Endothelial cell of umbilical vein (primary cell): ENCODE results near the gene ATAD1. TPM values are rescaled to one million over a fixed set of nuclear protein-coding genes. Genes with fewer than 3 reads are reported as not detected.
"Not testable (repeated sequence)": the region's sequence is repeated elsewhere in the genome, so short reads cannot be mapped to it uniquely, and the experiment has no call there.

Source experiments
- BruUV-seq: library from RNA; stranded (reverse); fragments of 400-500 nt; replicated peaks from 2 replicates; lab custom pipeline; 2021; lab: Mats Ljungman, UMichigan
- CTCF ChIA-PET: fragments of 300-600, 350-600 bp; sonication (Branson Sonifier 250); formaldehyde crosslinking; loops from one replicate; lab custom pipeline; 2021; ENCODE audit warnings: antibody characterized with exemption, inconsistent platforms; lab: Charles Lee
- POLR2A ChIA-PET: fragments of 300-600, 350-600 bp; sonication (Branson Sonifier 250); formaldehyde crosslinking; loops from one replicate; lab custom pipeline; 2021; ENCODE audit warnings: antibody characterized with exemption, inconsistent platforms; lab: Charles Lee
- DNase-seq: peaks from one replicate; pipeline ENCODE4 v3.0.0-alpha.2; 2011; ENCODE audit warnings: low read depth, low spot score
- FAIRE-seq: peaks from 2 replicates; lab custom pipeline; 2011; peaks lifted over from hg19 to GRCh38; lab: Jason Lieb, UNC
- H2AFZ ChIP-seq: 2 replicates; pipeline ENCODE4 v1.6.0; 2012; ENCODE audit warnings: low read depth, low read length, control low read depth, inconsistent platforms
- H3K27ac ChIP-seq: 2 replicates; pipeline ENCODE4 v1.5.1; 2011; ENCODE audit warnings: low read depth, mild to moderate bottlenecking, control low read depth, low read length, moderate library complexity; ENCODE audit not compliant: insufficient read depth
- H3K27me3 ChIP-seq, 2 experiments: 2 replicates each; pipeline versions ENCODE4 v1.6.0 to v1.6.1; 2011; ENCODE audit warnings: low read length in 2 of 2, mixed read lengths in 1 of 2; ENCODE audit not compliant: control insufficient read depth in 2 of 2, insufficient read depth in 2 of 2
- H3K36me3 ChIP-seq, 2 experiments: 2 replicates in 1 of 2; 3 replicates in 1 of 2; pipeline ENCODE4 v1.5.1; 2011; ENCODE audit warnings: low read length in 2 of 2, mild to moderate bottlenecking in 1 of 2, moderate library complexity in 1 of 2; ENCODE audit not compliant: control insufficient read depth in 2 of 2, insufficient read depth in 2 of 2; ENCODE audit errors: extremely low read depth in 1 of 2
- H3K4me1 ChIP-seq: 3 replicates; pipeline ENCODE4 v1.5.1; 2011; ENCODE audit warnings: mild to moderate bottlenecking, low read length; ENCODE audit not compliant: control insufficient read depth, insufficient read depth; ENCODE audit errors: extremely low read depth
- H3K4me2 ChIP-seq: 2 replicates; pipeline ENCODE4 v1.6.1; 2011; ENCODE audit warnings: low read length, control low read depth, mixed read lengths; ENCODE audit not compliant: insufficient read depth
- H3K4me3 ChIP-seq, 3 experiments: fragments of 200-600 bp in 1 of 3; sonication (generic), shearing (Covaris generic) in 1 of 3; replicated peaks in 1 of 3; 2 replicates each; pipeline ENCODE4 v1.5.1; 2011 to 2016; ENCODE audit warnings: control low read depth in 3 of 3, low read length in 3 of 3, mild to moderate bottlenecking in 2 of 3, inconsistent platforms in 1 of 3, low read depth in 1 of 3, moderate library complexity in 1 of 3; ENCODE audit not compliant: insufficient read depth in 1 of 3
- H3K79me2 ChIP-seq: 2 replicates; pipeline ENCODE4 v1.6.0; 2012; ENCODE audit warnings: low read length, inconsistent platforms; ENCODE audit not compliant: control insufficient read depth, insufficient read depth
- H3K9ac ChIP-seq: replicated peaks from 2 replicates; pipeline ENCODE3; 2011; ENCODE audit warnings: low read length, control low read depth; ENCODE audit not compliant: insufficient read depth; ENCODE audit errors: extremely low read depth
- H3K9me1 ChIP-seq: replicated peaks from 3 replicates; pipeline ENCODE4 v1.6.0; 2011; ENCODE audit warnings: mild to moderate bottlenecking, low read length; ENCODE audit not compliant: control insufficient read depth, insufficient read depth; ENCODE audit errors: extremely low read depth
- H3K9me3 ChIP-seq: replicated peaks from 2 replicates; pipeline ENCODE4 v1.5.1; 2012; ENCODE audit warnings: low read length, inconsistent platforms; ENCODE audit not compliant: control insufficient read depth, insufficient read depth
- H4K20me1 ChIP-seq: replicated peaks from 2 replicates; pipeline ENCODE3; 2011; ENCODE audit warnings: mild to moderate bottlenecking, low read length; ENCODE audit not compliant: control insufficient read depth, insufficient read depth; ENCODE audit errors: extremely low read depth
- CTCF ChIP-seq, 2 donors: IDR thresholded peaks; 1 replicate in 1 of 2; 2 replicates in 1 of 2; pipeline ENCODE4 v1.5.1; 2011; ENCODE audit warnings: low read length in 2 of 2, mild to moderate bottlenecking in 2 of 2, moderate library complexity in 2 of 2, control low read depth in 1 of 2, inconsistent platforms in 1 of 2, low read depth in 1 of 2; ENCODE audit not compliant: insufficient read depth in 1 of 2; ENCODE audit errors: extremely low read depth in 1 of 2
- FOS ChIP-seq: IDR thresholded peaks from 2 replicates; pipeline ENCODE4 v1.6.1; 2011; ENCODE audit warnings: mild to moderate bottlenecking, low read length, moderate library complexity, borderline replicate concordance; ENCODE audit not compliant: insufficient read depth
- GATA2 ChIP-seq: IDR thresholded peaks from 2 replicates; pipeline ENCODE4 v1.7.0; 2011; ENCODE audit warnings: low read depth, mild to moderate bottlenecking, moderate library complexity, mixed read lengths, low read length; ENCODE audit not compliant: insufficient read length, insufficient read depth
- MYC ChIP-seq: IDR thresholded peaks from one replicate; pipeline ENCODE4 v1.6.1; 2011; ENCODE audit warnings: mild to moderate bottlenecking, low read depth, low read length
- POLR2AphosphoS5 ChIP-seq: IDR thresholded peaks from 2 replicates; pipeline ENCODE4 v1.6.1; 2012; ENCODE audit warnings: low read depth, mild to moderate bottlenecking, control low read depth, low read length, moderate library complexity; ENCODE audit not compliant: insufficient read depth
- dilution Hi-C: fragments of 300-500 bp; cut with MboI; formaldehyde crosslinking; loops from one replicate; pipeline ENCODE4 v1.15.0; 2019; ENCODE audit warnings: low sequenced_read_pairs; ENCODE audit not compliant: extremely low pct_ligation_motif_present
- intact Hi-C: fragments of 100-400 bp; cut with micrococcal nuclease; formaldehyde crosslinking; loops from one replicate; pipeline ENCODE4 v1.10.0; 2022
- polyA plus RNA-seq, 4 experiments: library from polyadenylated mRNA; depleted of rRNA in 3 of 4; stranded (reverse) in 3 of 4; unstranded in 1 of 4; fragments of >200 nt; gene quantifications; 2 replicates each; pipeline versions ENCODE4 v1.2.1 to v1.2.3, GENCODE V29; 2011 to 2012; ENCODE audit warnings: missing spikeins in 1 of 4
- total RNA-seq: library from RNA; stranded (reverse); gene quantifications from 2 replicates; pipeline ENCODE4 v1.2.3, GENCODE V29; 2021

ATAD1 gene
- total and polyA plus RNA-seq, 2 donors (not counting 3 experiments of a cell fraction or from before 2014, with no cell fraction given) = 5.2 to 25.8 TPM

DNA sequence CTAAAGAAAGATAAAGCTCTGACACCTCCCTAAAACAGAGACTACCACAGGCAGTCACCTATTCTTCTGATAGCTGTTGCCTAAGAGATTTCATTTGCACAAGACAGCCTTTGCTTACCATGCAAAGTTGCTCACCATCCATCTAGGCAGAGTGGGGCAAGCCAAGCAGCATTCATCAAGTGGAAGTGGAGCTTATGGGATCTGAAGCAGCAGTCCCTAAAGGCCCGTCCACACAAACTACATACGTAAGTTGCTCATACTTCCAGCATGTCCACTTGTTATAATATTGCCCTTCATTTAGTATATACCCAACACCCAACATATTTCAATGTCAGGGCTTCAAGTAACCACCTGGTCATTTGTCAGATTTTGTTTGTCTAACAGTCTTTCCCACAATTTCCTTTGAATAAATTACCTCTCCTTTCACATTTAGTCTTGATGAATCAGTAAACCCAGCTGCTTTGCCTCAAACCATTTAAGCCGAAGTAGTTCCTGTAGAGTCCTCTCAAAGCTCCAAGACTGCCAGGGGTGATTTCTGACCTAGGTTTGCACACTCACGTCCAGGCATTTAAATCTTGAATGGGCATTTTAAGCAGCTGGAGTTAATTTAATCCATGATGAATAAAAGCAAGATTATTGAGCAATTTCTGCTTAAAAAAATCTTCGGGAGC lies 67.9 kb downstream of the ATAD1 start:
- Histone ChIP-seq H3K27ac (no peak overlapping the region), H3K4me1 (peaks cover 7% of the 10 kb centered on the region), H3K36me3 (peaks cover under 1 to 2% of the 10 kb centered on the region in 2 experiments), H3K9me3 (no peaks in the 10 kb centered on the region), H2AFZ (no peak overlapping the region), H3K4me2 (no peak overlapping the region), H3K4me3 (no peak overlapping the region), H3K9ac (no peak overlapping the region), H3K9me1 (no peaks in the 10 kb centered on the region), H4K20me1 (no peaks in the 10 kb centered on the region), H3K27me3 (no peaks in the 10 kb centered on the region), H3K79me2 (no peaks in the 10 kb centered on the region)
- intact Hi-C loops = no loop called here
- DNase-seq (no peak), FAIRE-seq (no peak)
- ChIA-PET POLR2A (no interaction called here), CTCF (interaction anchor here (1.0 to 2.7 kb wide), 6 partner anchors 10 to 217 kb away, joined by 3 to 9 read pairs (median 4); no protein-coding TSS in a partner anchor)
- TF ChIP-seq FOS = no peak
- TF ChIP-seq GATA2 = no peak
- TF ChIP-seq CTCF (IDR thresholded peaks at IDR 0.05; ENCODE audit: extremely low read depth in 1 of 2, insufficient read depth in 1 of 2, low read depth in 1 of 2, low read length in 2 of 2) = no peak
- no peak for TF ChIP-seq MYC
- no peak for TF ChIP-seq POLR2AphosphoS5
- dilution Hi-C loops = no loop called here
- BruUV-seq = no TSS peak

DNA sequence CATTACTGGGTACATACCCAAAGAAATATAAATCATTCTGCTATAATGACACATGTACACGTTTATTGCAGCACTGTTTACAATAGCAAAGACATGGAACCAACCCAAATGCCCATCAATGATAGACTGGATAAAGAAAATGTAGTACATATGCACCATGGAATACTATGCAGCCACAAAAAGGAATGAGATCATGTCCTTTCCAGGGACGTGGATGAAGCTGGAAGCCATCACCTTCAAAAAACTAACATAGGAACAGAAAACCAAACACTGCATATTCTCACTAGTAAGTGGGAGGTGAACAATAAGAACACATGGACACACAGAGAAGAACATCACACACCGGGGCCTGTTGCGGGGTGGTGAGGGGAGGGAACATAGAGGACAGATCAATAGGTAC lies 69.8 kb downstream of the ATAD1 start:
- H2AFZ ChIP-seq, H3K9me1 ChIP-seq, BruUV-seq, H3K4me1 ChIP-seq, H3K9me3 ChIP-seq, H3K27me3 ChIP-seq, H3K79me2 ChIP-seq, H3K4me2 ChIP-seq, intact Hi-C loops, H3K4me3 ChIP-seq, POLR2A ChIA-PET, DNase-seq, H3K9ac ChIP-seq, H4K20me1 ChIP-seq, dilution Hi-C loops, FAIRE-seq, H3K27ac ChIP-seq, H3K36me3 ChIP-seq: not testable (repeated sequence)
- CTCF ChIA-PET = interaction anchor here (1.3 to 2.7 kb wide), 2 partner anchors 14 kb away, joined by 4 to 9 read pairs; no protein-coding TSS in a partner anchor
